Glomerular visceral epithelial cell (primary cell): ENCODE data around the gene WASL.

Source experiments
- DNase-seq: peaks from one replicate; pipeline ENCODE4 v3.0.0-alpha.2; 2016; ENCODE audit errors: extremely low spot score

The WASL gene

DNA sequence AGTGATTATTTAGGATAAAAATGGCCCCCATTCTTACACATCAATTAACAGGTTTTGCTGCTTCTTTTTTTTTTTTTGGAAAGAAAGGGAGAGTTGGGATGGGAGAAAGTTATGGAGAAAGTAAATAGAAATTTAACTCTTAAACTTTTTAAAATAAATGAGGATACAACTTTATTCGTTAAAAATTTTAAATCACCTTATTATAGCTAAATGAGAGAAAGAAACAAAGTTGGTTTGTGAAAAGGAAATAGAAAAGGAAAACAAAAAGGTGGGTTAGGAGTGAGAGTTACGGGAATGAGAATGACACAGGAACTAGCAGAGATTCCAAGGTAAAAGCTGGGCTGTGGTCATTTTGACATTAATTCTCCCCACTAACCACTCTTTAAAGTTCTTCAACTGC lies 58.3 kb downstream of the WASL start:
- DNase-seq = no peak

DNA sequence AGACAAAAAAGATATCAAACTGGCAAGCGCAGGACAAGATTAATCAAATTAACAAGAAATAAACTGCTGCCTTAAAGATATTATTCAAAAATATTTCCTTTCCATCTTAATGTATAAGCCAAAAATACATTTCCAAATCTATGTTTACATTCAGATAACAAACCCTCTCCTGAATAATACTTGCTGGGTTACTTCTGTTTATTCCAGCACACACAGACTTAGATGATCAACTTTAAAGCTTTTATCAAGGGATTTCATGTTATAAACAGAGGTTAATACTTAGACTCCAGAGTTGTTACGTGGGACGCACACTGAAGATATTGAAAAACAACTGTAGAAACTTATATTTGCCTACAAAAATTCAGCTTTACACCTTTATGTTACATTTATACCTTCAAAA lies 59.6 kb downstream of the WASL start:
- no peak for DNase-seq

GRCh38 chr7:123687727-123688126 lies 61.1 kb downstream of the WASL start:
- no peak for DNase-seq

DNA sequence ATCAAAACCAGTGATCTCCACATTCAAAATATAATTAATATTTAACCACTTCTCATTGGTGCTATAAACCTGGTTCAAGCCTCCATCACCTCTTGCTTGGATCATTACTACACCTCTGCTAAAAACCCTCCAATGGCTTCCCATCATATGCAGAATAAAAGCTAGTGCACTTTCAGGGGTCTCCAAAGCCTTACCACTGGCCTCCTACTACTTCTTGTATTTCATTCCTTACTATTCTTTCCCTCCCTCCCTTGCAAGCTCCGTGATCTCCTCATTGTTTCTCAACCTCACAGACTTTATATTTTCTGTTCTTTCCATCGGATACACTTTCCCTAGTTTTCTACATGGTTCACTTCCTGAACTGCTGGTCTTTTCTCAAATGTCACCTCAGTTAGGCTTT lies 61.6 kb downstream of the WASL start:
- no peak for DNase-seq

DNA sequence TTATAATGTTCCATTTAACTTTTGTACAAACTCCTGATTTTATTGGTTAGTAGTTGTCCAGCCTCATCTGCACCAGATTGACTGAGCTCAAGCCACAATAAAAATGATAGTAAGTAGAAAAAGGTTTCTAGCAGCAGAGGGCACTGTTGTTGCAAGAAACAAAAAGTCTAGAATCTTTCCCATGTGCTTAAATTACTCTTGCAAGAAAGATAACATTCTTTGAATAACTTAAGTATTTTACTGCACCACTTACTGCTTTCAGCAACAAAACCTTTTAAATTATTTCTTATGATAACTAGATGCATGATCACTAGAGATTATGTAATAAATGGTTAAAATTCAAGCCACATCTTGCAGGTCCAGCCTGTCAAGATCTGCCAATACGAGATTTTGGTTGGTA lies 66.1 kb downstream of the WASL start:
- peak; percentile 55 for DNase-seq

- DNase-seq = no peak
Measured at GRCh38 chr7:123681561-123681960, 67.2 kb downstream of the WASL start.

DNA sequence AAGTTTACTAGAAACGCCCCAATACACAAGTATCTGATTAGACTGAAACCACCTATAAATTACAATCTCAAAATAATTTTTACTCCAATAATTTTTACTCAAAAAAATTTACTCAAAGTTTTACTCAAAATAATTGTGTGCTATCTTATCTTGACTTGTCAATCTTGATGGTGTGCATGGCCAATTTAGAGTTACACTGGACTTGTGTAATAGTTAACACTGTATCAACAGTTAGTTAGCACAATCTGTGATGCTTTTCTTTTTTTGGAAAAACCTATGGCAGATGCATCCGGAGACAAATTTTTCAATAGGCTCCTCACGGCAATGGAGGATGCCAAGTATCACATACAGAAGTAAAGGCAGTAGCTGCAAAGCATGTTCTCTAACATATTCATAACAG lies 68.2 kb downstream of the WASL start:
- DNase-seq = no peak

DNA sequence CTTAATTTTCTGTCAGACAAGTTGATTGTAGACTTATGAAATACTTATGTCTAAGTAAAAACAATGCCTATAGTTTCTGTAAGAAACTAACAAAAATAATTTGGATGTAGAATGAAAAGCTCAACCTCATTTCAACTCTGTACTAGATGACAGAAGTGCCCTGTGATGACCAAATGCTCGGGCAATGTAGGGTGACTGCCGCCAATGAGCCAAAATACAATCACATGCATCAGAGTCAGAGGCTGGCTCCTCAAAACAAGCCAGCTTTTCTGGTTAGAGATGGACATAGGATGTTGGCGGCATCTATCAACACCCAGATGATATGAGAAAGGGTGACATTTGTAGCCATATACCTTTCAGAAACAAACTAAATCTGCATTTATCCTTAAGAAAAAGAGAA lies 69.2 kb downstream of the WASL start:
- DNase-seq = no peak

- DNase-seq = no peak
Measured at GRCh38 chr7:123677061-123677715, 71.6 kb downstream of the WASL start.

DNA sequence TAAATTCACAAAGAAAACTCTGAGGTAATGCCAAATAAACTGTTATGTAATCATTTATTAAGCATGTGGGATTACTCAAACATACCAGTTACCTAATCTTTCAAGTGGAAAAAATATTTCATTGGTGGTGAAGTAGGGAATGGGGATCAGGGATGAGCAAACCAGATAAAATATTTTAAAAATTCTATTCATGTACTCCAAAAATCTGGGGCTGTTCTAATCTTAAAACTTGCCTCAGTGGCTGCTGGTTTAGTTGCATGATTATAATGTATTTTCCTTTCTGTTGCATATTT lies 73.7 kb downstream of the WASL start:
- peak; percentile 38 for DNase-seq

DNA sequence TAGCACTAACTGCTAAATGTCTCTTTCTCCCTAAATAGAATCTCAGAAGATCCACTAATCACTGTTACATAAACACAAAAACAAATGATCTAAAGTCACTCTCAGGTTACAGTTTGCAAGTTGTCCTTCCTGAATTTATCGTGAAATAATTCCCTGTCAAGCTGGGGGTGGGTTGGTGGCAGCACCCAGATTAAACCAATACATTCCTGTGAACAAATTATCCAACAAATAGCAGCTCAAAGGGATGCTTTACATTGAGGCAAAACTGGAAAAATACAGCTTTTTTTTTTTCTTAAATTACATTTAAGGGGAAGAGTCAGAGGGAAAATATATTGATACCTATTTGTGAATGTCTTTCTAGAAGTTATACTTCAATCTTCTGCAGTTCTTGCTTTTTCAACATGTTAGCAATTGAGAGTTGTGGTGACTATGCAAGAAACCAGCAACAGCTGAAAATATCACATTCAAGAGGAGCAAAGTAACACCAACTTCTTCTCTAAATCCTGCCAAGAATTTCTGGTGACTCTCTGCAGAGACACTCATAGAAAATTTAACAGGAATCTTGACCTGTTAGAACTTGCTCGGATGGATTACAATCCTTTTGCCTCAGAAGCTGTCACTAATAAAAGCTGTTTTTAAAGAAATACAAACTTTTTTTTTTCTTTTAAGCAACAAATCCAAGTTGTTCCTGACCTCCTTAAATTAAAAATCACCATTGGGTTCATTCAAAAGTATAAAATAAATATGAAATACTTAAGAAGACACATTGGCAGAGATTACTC lies 74.2 kb downstream of the WASL start:
- DNase-seq = peak; percentile 30

DNA sequence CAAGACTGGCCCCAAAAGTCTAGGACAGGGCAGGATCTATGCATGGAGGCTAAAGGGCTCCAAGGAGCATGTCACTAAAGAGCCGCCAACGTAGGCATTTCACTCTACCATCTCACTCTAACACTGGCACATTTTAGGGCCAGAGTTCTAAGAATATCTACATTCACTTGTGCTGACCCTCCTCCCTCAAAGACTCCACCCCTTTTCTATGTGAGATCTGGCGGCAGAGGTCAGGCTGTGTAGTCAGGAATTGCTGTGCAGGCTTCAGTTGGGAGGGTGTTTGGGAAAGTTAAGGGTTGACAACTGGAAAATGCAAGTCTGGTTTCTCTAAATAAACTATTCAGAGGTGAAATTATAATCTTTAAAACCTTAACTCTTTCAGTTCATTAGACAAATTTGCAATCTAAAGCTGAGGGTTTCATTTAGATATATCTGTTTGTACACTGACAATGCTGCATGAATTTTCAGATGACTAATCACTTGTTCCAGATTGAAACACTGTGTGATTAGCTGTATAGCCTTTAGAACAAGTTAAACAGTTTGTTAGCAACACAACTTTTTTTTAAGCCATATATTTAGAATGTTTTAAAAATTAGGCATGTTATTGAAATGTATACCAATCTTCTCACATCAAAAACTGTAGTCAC lies 74.9 kb downstream of the WASL start:
- DNase-seq = no peak

GRCh38 chr7:123673137-123673732 lies 75.6 kb downstream of the WASL start:
- DNase-seq = no peak

DNA sequence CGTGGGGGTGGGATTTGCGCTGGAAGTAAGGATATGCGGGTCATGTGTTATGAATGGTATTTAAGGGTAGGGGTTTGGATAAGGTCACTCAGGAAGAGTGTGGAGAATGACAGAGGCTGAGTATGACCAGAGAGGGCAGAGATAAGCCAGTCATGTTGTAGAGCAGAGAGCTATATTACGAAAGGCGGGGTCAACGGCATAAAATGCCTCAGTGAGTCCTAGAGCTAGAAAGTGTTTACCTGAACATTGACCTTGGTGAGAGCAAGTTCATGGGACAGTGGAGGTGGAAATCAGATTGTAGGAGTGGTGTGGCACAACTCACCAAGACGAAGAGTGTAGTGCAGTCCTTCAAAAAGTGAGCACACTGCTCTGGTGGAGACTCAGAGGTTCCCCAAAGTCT lies 79.3 kb downstream of the WASL start:
- no peak for DNase-seq

- no peak for DNase-seq
Measured at GRCh38 chr7:123666492-123666891, 82.3 kb downstream of the WASL start.

DNA sequence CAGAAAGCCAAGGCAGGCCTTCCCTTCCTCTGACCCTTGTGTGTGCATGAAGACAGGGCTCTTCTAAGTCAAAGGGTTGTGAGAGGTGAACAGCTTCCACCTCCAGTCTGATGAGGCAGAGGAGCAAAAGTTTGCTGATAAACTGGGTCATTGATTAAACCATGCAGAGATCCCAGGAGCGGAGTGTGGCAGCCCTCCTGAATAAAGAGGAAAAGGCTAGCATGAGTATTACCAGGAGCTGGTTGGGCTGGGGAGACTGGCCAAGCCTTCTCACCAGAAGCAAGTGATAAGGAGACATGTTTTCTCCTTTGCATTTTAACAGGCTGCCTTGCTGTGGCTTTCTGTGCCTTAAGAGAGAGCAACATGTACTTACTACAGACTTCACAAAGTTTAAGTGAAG lies 82.9 kb downstream of the WASL start:
- no peak for DNase-seq

DNA sequence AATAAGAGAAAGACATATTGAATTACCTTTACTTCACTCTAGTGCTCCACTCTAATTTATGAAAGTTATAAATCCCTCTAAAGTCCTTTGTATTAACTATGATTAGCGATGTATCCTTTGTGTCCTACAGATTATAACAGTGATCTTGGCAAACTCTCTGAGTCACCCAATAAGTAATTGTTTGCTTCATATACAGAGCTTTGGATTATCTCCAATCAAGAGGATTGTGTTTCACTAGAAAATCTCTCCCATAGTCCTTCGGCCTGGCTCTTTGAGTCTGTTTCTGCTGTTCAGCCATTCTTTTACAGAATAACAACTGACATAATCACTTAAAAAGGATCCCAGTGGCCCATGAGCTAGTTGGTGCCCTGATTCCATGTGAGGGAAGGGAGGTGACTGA lies 83.6 kb downstream of the WASL start:
- DNase-seq = no peak

DNA sequence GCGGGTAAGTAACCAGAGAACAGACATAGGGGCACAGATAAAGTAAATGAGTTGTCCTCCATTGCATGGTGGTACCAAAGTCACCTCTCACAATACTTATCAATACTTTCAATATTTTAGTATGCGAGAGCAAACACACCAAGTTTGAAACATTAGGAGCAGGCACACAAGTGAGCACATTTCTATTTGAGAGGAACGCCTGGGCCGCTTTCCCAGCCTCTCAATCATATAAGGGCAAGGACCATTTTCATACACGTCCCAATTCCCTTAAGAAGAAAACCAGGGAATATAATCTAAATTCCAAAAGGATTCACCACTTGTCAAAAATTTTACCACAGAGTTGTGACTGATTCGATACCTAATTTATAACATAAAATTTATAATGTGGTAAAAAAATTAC lies 85.6 kb downstream of the WASL start:
- DNase-seq = no peak

DNA sequence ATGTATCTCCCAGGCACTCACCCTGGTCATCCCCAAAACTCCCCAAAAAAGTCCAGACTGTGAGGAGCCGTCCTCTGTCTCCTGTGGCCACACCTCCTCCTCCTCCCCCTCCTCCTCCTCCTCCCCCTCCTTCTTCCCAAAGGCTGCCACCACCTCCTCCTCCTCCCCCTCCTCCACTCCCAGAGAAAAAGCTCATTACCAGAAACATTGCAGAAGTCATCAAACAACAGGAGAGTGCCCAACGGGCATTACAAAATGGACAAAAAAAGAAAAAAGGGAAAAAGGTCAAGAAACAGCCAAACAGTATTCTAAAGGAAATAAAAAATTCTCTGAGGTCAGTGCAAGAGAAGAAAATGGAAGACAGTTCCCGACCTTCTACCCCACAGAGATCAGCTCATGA lies 86.0 kb downstream of the WASL start:
- no peak for DNase-seq

DNA sequence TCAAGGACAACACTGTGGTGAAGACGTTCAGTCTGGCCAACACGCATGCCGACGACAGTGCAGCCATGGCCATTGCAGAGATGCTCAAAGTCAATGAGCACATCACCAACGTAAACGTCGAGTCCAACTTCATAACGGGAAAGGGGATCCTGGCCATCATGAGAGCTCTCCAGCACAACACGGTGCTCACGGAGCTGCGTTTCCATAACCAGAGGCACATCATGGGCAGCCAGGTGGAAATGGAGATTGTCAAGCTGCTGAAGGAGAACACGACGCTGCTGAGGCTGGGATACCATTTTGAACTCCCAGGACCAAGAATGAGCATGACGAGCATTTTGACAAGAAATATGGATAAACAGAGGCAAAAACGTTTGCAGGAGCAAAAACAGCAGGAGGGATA lies 86.5 kb downstream of the WASL start:
- DNase-seq = no peak

DNA sequence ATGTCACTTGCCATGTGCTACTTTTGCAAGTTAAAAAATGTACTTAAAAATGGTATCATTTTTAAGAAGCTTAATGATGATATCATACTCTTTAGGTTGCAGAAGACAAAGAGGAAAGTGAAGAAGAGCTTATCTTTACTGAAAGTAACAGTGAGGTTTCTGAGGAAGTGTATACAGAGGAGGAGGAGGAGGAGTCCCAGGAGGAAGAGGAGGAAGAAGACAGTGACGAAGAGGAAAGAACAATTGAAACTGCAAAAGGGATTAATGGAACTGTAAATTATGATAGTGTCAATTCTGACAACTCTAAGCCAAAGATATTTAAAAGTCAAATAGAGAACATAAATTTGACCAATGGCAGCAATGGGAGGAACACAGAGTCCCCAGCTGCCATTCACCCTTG lies 87.0 kb downstream of the WASL start:
- DNase-seq = no peak

- DNase-seq = no peak
Measured at GRCh38 chr7:123660514-123661354, 88.1 kb downstream of the WASL start.
